ENCODE results near the gene AGAP1. TPM values are rescaled to one million over a fixed set of nuclear protein-coding genes. Genes with fewer than 3 reads are reported as not detected.

The AGAP1 gene
- total and polyA plus RNA-seq, 10 donors: 1.1 to 26.6 (median 11.3) TPM

- intact Hi-C loops (cut with DNase I; ENCODE audit: low total_unique reads): no loop called here
These were observed 103.3 kb downstream of the AGAP1 start for GRCh38 chr2:235597081-235597615.

GRCh38 chr2:235598026-235598425 lies 104.2 kb downstream of the AGAP1 start:
- Histone ChIP-seq H3K4me3 (no peak overlapping the region), H3K36me3 (no peaks in the 10 kb centered on the region), H3K27ac (no peak overlapping the region), H3K27me3 (replicated peaks in 1 of 7) (peaks cover 0 to 8% (median 0%) of the 10 kb centered on the region in 7 donors), H3K9me3 (peaks cover 0 to 9% (median 0%) of the 10 kb centered on the region in 8 donors), H3K4me1 (peaks cover 0 to 17% (median 7%) of the 10 kb centered on the region in 6 donors)
- peak; percentile 30 for DNase-seq
- 91 to 96% (median 94%) methylated on average over 19 of the region's 19 CpGs for WGBS, 5 donors
- no peak for TF ChIP-seq CTCF (IDR thresholded peaks at IDR 0.05 in 8 of 11, conservative IDR thresholded peaks at IDR 0.05 in 3 of 11)
- intact Hi-C loops (cut with DNase I; ENCODE audit: low total_unique reads): no loop called here

More at GRCh38 chr2:235597081-235597615, 103.3 kb downstream of the AGAP1 start:
- Histone ChIP-seq H3K27me3 (replicated peaks in 1 of 7) (peaks cover 0 to 8% (median 0%) of the 10 kb centered on the region in 7 donors), H3K4me1 (peaks cover 0 to 17% (median 7%) of the 10 kb centered on the region in 6 donors), H3K36me3 (no peaks in the 10 kb centered on the region), H3K4me3 (no peak overlapping the region), H3K27ac (no peak overlapping the region), H3K9me3 (peaks cover 0 to under 1% (median 0%) of the 10 kb centered on the region in 8 donors)
- TF ChIP-seq CTCF (IDR thresholded peaks at IDR 0.05 in 8 of 11, conservative IDR thresholded peaks at IDR 0.05 in 3 of 11) (no peak), POLR2A (IDR thresholded peaks at IDR 0.05) (no peak), POLR2AphosphoS5 (IDR thresholded peaks at IDR 0.05) (no peak)
- DNase-seq: peak; percentile 58
- WGBS, 5 donors: 79 to 94% (median 81%) methylated on average over 5 of the region's 5 CpGs

GRCh38 chr2:235598532-235599531 lies 105.0 kb downstream of the AGAP1 start:
- no peak overlapping the region for H3K27ac ChIP-seq
- intact Hi-C loops (cut with DNase I; ENCODE audit: low total_unique reads): no loop called here
- H3K4me1 ChIP-seq: peaks cover 0 to 17% (median 7%) of the 10 kb centered on the region in 6 donors
- peaks cover 0 to 8% (median 0%) of the 10 kb centered on the region in 7 donors for H3K27me3 ChIP-seq (replicated peaks in 1 of 7)
- no peak overlapping the region for H3K4me3 ChIP-seq
- H3K36me3 ChIP-seq: no peaks in the 10 kb centered on the region
- WGBS, 5 donors: 84 to 91% (median 89%) methylated on average over 20 of the region's 20 CpGs
- peaks cover 0 to 13% (median 0%) of the 10 kb centered on the region in 8 donors for H3K9me3 ChIP-seq
- no peak for TF ChIP-seq POLR2A (IDR thresholded peaks at IDR 0.05)
- TF ChIP-seq POLR2AphosphoS5 (IDR thresholded peaks at IDR 0.05): no peak
- no peak for TF ChIP-seq CTCF (IDR thresholded peaks at IDR 0.05 in 8 of 11, conservative IDR thresholded peaks at IDR 0.05 in 3 of 11)
- DNase-seq: peak; percentile 48

Measured in spleen (tissue), 11 donors.